HCT116 (cell line): ENCODE data around the gene FAM50B. TPM values are rescaled to one million over a fixed set of nuclear protein-coding genes. Genes with fewer than 3 reads are reported as not detected.

Experiments
- ATAC-seq: fragments of 200-7000 bp; cut with Tn5 transposase; 2 replicates; pipeline ENCODE4 v1.9.1; 2020; ENCODE audit warnings: mild to moderate bottlenecking, moderate library complexity
- BruUV-seq: library from RNA; stranded (reverse); fragments of 400-500 nt; replicated peaks from 2 replicates; lab custom pipeline; 2021; lab: Mats Ljungman, UMichigan
- CTCF ChIA-PET: fragments of 300-600 bp; sonication (Branson Sonifier 250); formaldehyde crosslinking; loops from one replicate; lab custom pipeline; 2021; ENCODE audit warnings: antibody characterized with exemption; lab: Charles Lee
- POLR2A ChIA-PET: fragments of 300-600, 350-600 bp; sonication (Branson Sonifier 250); formaldehyde crosslinking; loops from one replicate; lab custom pipeline; 2021; ENCODE audit warnings: antibody characterized with exemption; lab: Charles Lee
- RAD21 ChIA-PET, 2 experiments: fragments of 300-600 bp; sonication (Branson Sonifier 250); formaldehyde crosslinking; loops; one replicate each; lab custom pipeline; 2023; ENCODE audit warnings: low total read pairs in 2 of 2; ENCODE audit not compliant: uncharacterized antibody in 2 of 2, unreplicated experiment in 2 of 2, low non-redundant PET in 1 of 2; lab: Charles Lee
- DNase-seq: peaks from one replicate; pipeline ENCODE4 v3.0.0-alpha.2; 2010; ENCODE audit warnings: low read depth, low spot score
- H2AFZ ChIP-seq: fragments of 200-600 bp; shearing (Covaris generic), sonication (generic); 2 replicates; pipeline ENCODE4 v1.6.1; 2017; ENCODE audit warnings: low read depth, mixed run types, mixed read lengths, antibody characterized with exemption, low read length; ENCODE audit not compliant: poor library complexity, severe bottlenecking
- H3K27ac ChIP-seq: 2 replicates; pipeline ENCODE4 v1.5.1; 2012; ENCODE audit warnings: low read depth, low read length
- H3K27me3 ChIP-seq: fragments of 200-600 bp; sonication (generic); 2 replicates; pipeline ENCODE4 v1.6.1; 2016; ENCODE audit warnings: mixed run types, low read length, mixed read lengths; ENCODE audit not compliant: insufficient read depth
- H3K36me3 ChIP-seq, 2 experiments: fragments of 200-500 bp in 1 of 2; fragments of 200-600 bp in 1 of 2; sonication (Bioruptor generic) in 1 of 2; sonication (generic) in 1 of 2; 2 replicates each; pipeline versions ENCODE4 v1.5.1 to v1.6.1; 2014 to 2016; ENCODE audit warnings: low read length in 2 of 2, inconsistent platforms in 1 of 2, mixed read lengths in 1 of 2, mixed run types in 1 of 2; ENCODE audit not compliant: insufficient read depth in 2 of 2, control insufficient read depth in 1 of 2
- H3K4me1 ChIP-seq, 2 experiments: fragments of 200-600 bp in 1 of 2; sonication (generic) in 1 of 2; 2 replicates each; pipeline versions ENCODE4 v1.5.1 to v1.6.1; 2012 to 2017; ENCODE audit warnings: low read length in 2 of 2, inconsistent platforms in 1 of 2, mild to moderate bottlenecking in 1 of 2, mixed read lengths in 1 of 2, mixed run types in 1 of 2, moderate library complexity in 1 of 2; ENCODE audit not compliant: insufficient read depth in 2 of 2, control insufficient read depth in 1 of 2
- H3K4me2 ChIP-seq: fragments of 200-600 bp; sonication (generic); 2 replicates; pipeline ENCODE4 v1.6.1; 2017; ENCODE audit warnings: mixed run types, low read length, mixed read lengths
- H3K4me3 ChIP-seq, 2 experiments: fragments of 200-600 bp in 1 of 2; sonication (generic) in 1 of 2; replicated peaks in 1 of 2; 2 replicates each; pipeline ENCODE4 v1.5.1; 2011 to 2016; ENCODE audit warnings: low read length in 2 of 2, control low read depth in 1 of 2, low read depth in 1 of 2, mild to moderate bottlenecking in 1 of 2, mixed read lengths in 1 of 2, mixed run types in 1 of 2
- H3K79me2 ChIP-seq: fragments of 200-600 bp; sonication (generic); 2 replicates; pipeline ENCODE4 v1.6.1; 2017; ENCODE audit warnings: mild to moderate bottlenecking, mixed run types, low read length, moderate library complexity, mixed read lengths; ENCODE audit not compliant: insufficient read depth
- H3K9ac ChIP-seq: fragments of 200-600 bp; sonication (generic); 2 replicates; pipeline ENCODE4 v1.6.1; 2016; ENCODE audit warnings: low read length, mixed read lengths
- H3K9me2 ChIP-seq: fragments of 200-600 bp; sonication (generic), shearing (Covaris generic); 2 replicates; pipeline ENCODE4 v1.6.1; 2017; ENCODE audit warnings: mixed run types, mild to moderate bottlenecking, moderate library complexity; ENCODE audit not compliant: insufficient read depth
- H3K9me3 ChIP-seq, 2 experiments: fragments of 200-500 bp in 1 of 2; fragments of 200-600 bp in 1 of 2; sonication (Bioruptor generic) in 1 of 2; sonication (generic) in 1 of 2; 2 replicates each; pipeline ENCODE4 v1.6.1; 2014 to 2017; ENCODE audit warnings: low read length in 2 of 2, mixed read lengths in 2 of 2, inconsistent platforms in 1 of 2, low read depth in 1 of 2, mild to moderate bottlenecking in 1 of 2, mixed run types in 1 of 2, moderate library complexity in 1 of 2; ENCODE audit not compliant: control insufficient read depth in 1 of 2, insufficient read depth in 1 of 2
- H4K20me1 ChIP-seq: fragments of 200-600 bp; sonication (generic), shearing (Covaris generic); 2 replicates; pipeline ENCODE4 v1.6.1; 2017; ENCODE audit warnings: mixed run types, mild to moderate bottlenecking, moderate library complexity; ENCODE audit not compliant: insufficient read depth
- CBX3 ChIP-seq: IDR thresholded peaks from 2 replicates; pipeline ENCODE4 v1.6.1; 2012; ENCODE audit warnings: low read depth
- EGR1 ChIP-seq: IDR thresholded peaks from 2 replicates; pipeline ENCODE4 v1.6.1; 2012; ENCODE audit warnings: low read depth
- EZH2phosphoT487 ChIP-seq: fragments of 200-600 bp; IDR thresholded peaks from 2 replicates; pipeline ENCODE4 v1.6.1; 2018; ENCODE audit warnings: antibody characterized with exemption, borderline replicate concordance
- FOSL1 ChIP-seq: IDR thresholded peaks from 2 replicates; pipeline ENCODE4 v1.6.1; 2012; ENCODE audit warnings: low read depth
- JUND ChIP-seq: IDR thresholded peaks from 2 replicates; pipeline ENCODE4 v1.6.1; 2012
- MAX ChIP-seq: IDR thresholded peaks from 2 replicates; pipeline ENCODE4 v1.6.1; 2012
- POLR2AphosphoS5 ChIP-seq: IDR thresholded peaks from 2 replicates; pipeline ENCODE4 v1.6.1; 2011; ENCODE audit warnings: mild to moderate bottlenecking, low read depth, low read length, moderate library complexity
- RAD21 ChIP-seq: IDR thresholded peaks from 2 replicates; pipeline ENCODE4 v1.6.1; 2012; ENCODE audit warnings: low read depth, mild to moderate bottlenecking
- SIN3A ChIP-seq: IDR thresholded peaks from 2 replicates; pipeline ENCODE4 v1.6.1; 2012; ENCODE audit warnings: low read depth
- SP1 ChIP-seq: IDR thresholded peaks from 2 replicates; pipeline ENCODE4 v1.6.1; 2012; ENCODE audit warnings: low read depth
- SRF ChIP-seq: IDR thresholded peaks from 2 replicates; pipeline ENCODE4 v1.6.1; 2012; ENCODE audit warnings: low read depth
- TCF7L2 ChIP-seq: IDR thresholded peaks from 2 replicates; pipeline ENCODE4 v1.7.0; 2011; ENCODE audit warnings: borderline replicate concordance, inconsistent platforms; ENCODE audit not compliant: insufficient read depth, insufficient read length; ENCODE audit errors: extremely low read depth
- YY1 ChIP-seq: IDR thresholded peaks from 2 replicates; pipeline ENCODE4 v1.6.1; 2011; ENCODE audit warnings: low read length, low read depth, moderate library complexity, mild to moderate bottlenecking; ENCODE audit not compliant: insufficient replicate concordance; ENCODE audit errors: extremely low read depth
- ZFX ChIP-seq: fragments of 450-650 bp; IDR thresholded peaks from 2 replicates; pipeline ENCODE4 v1.6.1; 2017
- ZNF274 ChIP-seq: fragments of 200-500 bp; sonication (Bioruptor generic); IDR thresholded peaks from 2 replicates; pipeline ENCODE4 v1.6.1; 2014; ENCODE audit warnings: mild to moderate bottlenecking, low read depth, low read length, inconsistent platforms
- intact Hi-C: fragments of 100-400 bp; cut with micrococcal nuclease; formaldehyde crosslinking; loops from 2 replicates; pipeline ENCODE4 v1.10.0; 2022
- total RNA-seq: library from RNA; stranded (reverse); gene quantifications from one replicate; pipeline ENCODE4 v1.2.1, GENCODE V29; 2021; ENCODE audit not compliant: unreplicated experiment
- TF ChIP-seq, protein P1 (sequence below): IDR thresholded peaks from 2 replicates; pipeline ENCODE4 v1.6.1; 2012
- TF ChIP-seq, protein P2 (sequence below): IDR thresholded peaks from 2 replicates; pipeline ENCODE4 v1.6.1; 2012; ENCODE audit warnings: low read depth
- TF ChIP-seq, protein P3 (sequence below), 3 experiments: fragments of 200-600 bp in 1 of 3; sonication (generic) in 1 of 3; IDR thresholded peaks in 2 of 3; conservative IDR thresholded peaks in 1 of 3; 2 replicates each; pipeline ENCODE4 v1.5.1; 2012 to 2017; ENCODE audit warnings: low read depth in 2 of 3, low read length in 2 of 3, antibody characterized with exemption in 1 of 3, borderline replicate concordance in 1 of 3, control low read depth in 1 of 3, mild to moderate bottlenecking in 1 of 3, mixed read lengths in 1 of 3, mixed run types in 1 of 3, moderate library complexity in 1 of 3; ENCODE audit not compliant: insufficient read depth in 1 of 3

The FAM50B gene
- total RNA-seq, 1 experiment from 2014 or later = 0.86 TPM

DNA sequence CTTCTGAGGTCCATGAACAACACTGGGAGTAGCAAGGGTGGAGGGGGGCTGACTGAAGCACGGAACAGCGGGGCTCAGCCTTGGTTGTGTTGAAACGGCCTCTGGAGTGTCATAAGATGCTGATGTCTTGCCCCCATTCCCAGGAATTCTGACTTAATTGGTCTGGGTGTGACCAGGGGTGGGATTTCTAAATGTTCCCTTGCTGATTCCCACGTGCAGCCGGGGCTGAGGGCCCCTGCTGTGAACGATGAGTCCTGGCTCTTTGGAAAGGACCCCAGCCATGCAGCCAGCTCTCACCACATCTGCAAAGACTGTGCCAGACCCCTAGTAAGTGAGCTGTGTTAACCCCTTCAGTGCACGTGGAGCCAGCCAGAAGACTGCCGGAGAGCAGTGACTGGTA lies 28.6 kb upstream of the FAM50B start:
- TF ChIP-seq ZNF274 (no peak), TCF7L2 (no peak), RAD21 (no peak), MAX (no peak), CBX3 (no peak), YY1 (no peak), POLR2AphosphoS5 (no peak), ZFX (no peak), FOSL1 (no peak), EZH2phosphoT487 (no peak), JUND (no peak), SP1 (no peak), SIN3A (no peak), EGR1 (no peak), SRF (no peak)
- TF ChIP-seq, protein P1, sequence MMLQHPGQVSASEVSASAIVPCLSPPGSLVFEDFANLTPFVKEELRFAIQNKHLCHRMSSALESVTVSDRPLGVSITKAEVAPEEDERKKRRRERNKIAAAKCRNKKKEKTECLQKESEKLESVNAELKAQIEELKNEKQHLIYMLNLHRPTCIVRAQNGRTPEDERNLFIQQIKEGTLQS = no peak
- TF ChIP-seq, protein P2, sequence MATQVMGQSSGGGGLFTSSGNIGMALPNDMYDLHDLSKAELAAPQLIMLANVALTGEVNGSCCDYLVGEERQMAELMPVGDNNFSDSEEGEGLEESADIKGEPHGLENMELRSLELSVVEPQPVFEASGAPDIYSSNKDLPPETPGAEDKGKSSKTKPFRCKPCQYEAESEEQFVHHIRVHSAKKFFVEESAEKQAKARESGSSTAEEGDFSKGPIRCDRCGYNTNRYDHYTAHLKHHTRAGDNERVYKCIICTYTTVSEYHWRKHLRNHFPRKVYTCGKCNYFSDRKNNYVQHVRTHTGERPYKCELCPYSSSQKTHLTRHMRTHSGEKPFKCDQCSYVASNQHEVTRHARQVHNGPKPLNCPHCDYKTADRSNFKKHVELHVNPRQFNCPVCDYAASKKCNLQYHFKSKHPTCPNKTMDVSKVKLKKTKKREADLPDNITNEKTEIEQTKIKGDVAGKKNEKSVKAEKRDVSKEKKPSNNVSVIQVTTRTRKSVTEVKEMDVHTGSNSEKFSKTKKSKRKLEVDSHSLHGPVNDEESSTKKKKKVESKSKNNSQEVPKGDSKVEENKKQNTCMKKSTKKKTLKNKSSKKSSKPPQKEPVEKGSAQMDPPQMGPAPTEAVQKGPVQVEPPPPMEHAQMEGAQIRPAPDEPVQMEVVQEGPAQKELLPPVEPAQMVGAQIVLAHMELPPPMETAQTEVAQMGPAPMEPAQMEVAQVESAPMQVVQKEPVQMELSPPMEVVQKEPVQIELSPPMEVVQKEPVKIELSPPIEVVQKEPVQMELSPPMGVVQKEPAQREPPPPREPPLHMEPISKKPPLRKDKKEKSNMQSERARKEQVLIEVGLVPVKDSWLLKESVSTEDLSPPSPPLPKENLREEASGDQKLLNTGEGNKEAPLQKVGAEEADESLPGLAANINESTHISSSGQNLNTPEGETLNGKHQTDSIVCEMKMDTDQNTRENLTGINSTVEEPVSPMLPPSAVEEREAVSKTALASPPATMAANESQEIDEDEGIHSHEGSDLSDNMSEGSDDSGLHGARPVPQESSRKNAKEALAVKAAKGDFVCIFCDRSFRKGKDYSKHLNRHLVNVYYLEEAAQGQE = no peak
- TF ChIP-seq, protein P3, sequence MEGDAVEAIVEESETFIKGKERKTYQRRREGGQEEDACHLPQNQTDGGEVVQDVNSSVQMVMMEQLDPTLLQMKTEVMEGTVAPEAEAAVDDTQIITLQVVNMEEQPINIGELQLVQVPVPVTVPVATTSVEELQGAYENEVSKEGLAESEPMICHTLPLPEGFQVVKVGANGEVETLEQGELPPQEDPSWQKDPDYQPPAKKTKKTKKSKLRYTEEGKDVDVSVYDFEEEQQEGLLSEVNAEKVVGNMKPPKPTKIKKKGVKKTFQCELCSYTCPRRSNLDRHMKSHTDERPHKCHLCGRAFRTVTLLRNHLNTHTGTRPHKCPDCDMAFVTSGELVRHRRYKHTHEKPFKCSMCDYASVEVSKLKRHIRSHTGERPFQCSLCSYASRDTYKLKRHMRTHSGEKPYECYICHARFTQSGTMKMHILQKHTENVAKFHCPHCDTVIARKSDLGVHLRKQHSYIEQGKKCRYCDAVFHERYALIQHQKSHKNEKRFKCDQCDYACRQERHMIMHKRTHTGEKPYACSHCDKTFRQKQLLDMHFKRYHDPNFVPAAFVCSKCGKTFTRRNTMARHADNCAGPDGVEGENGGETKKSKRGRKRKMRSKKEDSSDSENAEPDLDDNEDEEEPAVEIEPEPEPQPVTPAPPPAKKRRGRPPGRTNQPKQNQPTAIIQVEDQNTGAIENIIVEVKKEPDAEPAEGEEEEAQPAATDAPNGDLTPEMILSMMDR (IDR thresholded peaks at IDR 0.05 in 2 of 3, conservative IDR thresholded peaks at IDR 0.05 in 1 of 3; ENCODE audit: borderline replicate concordance in 1 of 3, insufficient read depth in 1 of 3, low read depth in 2 of 3, low read length in 2 of 3) = no peak
- TF ChIP-seq, all 23 proteins: peak for 0
- Histone ChIP-seq H3K79me2 (no peaks in the 10 kb centered on the region), H3K36me3 (no peaks in the 10 kb centered on the region), H3K9me2 (no peaks in the 10 kb centered on the region), H3K4me2 (no peak overlapping the region), H3K4me1 (peaks cover 7 to 21% of the 10 kb centered on the region in 2 experiments), H2AFZ (no peak overlapping the region), H3K9me3 (no peaks in the 10 kb centered on the region), H4K20me1 (no peaks in the 10 kb centered on the region), H3K27ac (no peak overlapping the region), H3K4me3 (no peak overlapping the region), H3K27me3 (no peaks in the 10 kb centered on the region), H3K9ac (no peak overlapping the region)
- DNase-seq = no peak
- CTCF ChIA-PET = interaction anchor here (1.3 kb wide), 1 partner anchor 71 kb away, joined by 3 read pairs; no protein-coding TSS in a partner anchor
- ATAC-seq = no peak
- BruUV-seq = no TSS peak
- RAD21 ChIA-PET = no interaction called here
- intact Hi-C loops = no loop called here
- POLR2A ChIA-PET = no interaction called here
